ENCODE measurements around the gene CCDC182.

The CCDC182 gene

DNA sequence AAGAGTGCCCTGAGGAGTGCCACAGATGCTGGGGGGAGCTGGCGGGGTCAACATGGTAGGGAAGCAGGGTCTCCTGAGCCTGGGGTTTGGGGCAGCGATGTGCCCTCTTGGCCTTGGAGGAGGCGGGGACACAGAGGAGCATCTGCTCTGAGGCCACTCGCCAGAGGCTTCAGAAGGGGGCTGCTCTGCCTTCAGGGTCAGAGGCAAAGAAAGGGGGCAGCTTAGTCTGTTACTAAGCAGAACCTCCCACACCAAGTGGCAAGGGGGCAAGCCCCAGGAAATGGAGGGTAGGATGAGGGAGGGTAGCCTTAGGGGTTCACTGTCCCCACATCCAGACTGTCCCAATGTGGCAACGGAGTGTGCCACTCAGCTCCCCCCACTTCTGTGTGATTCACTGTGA, 18.3 kb downstream of the CCDC182 start:
- no peak for DNase-seq

DNA sequence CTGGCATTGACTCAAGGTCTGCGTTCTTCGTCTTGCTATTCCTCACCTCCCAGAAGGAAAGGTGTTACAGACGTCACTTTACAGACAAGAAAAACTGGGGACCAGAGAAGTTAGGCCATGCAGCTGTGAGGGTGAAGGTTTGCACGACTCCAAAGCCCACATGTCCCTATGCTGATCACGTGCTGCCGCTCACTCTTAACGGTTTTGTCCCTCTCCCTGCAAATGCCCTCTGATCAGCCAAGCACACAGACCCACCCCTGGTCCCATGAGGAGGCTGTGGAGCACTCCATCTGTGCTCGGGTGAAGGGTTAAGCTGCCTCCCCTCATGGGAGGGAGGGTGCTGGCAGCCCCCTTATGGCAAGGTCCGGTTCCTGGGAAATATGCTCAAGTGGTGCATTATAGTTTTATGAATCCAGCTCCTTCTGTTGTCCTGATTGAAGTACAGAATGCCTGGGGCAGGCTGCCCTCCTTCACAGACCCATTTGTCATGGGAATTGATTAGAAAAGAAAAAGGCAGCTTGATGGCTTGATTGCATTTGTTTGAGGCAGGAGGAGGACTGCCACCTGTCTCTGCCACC, 18.8 kb downstream of the CCDC182 start:
- DNase-seq: no peak

- no peak for DNase-seq
These were observed 20.4 kb downstream of the CCDC182 start for GRCh38 chr17:57724729-57725125.

GRCh38 chr17:57724026-57724728, 20.9 kb downstream of the CCDC182 start:
- no peak for DNase-seq

- DNase-seq: no peak
These were observed 21.6 kb downstream of the CCDC182 start for GRCh38 chr17:57723427-57724025.

DNA sequence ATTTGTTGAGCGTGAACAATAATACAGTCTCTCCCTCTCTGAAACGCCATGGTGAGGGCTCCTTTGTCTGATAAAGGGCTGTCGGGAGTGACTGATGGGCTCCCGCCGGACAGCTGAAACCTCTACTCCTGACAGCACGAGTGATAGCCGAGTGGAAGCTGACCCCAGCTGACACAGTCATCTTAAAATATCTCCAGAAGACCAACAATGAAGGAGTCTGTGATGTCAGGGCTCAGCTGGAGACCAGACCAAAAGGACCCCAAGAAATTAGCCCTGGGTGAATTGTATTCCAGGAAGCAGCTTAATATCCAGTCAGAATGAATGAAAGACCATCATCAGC, 22.4 kb downstream of the CCDC182 start:
- DNase-seq: no peak

DNA sequence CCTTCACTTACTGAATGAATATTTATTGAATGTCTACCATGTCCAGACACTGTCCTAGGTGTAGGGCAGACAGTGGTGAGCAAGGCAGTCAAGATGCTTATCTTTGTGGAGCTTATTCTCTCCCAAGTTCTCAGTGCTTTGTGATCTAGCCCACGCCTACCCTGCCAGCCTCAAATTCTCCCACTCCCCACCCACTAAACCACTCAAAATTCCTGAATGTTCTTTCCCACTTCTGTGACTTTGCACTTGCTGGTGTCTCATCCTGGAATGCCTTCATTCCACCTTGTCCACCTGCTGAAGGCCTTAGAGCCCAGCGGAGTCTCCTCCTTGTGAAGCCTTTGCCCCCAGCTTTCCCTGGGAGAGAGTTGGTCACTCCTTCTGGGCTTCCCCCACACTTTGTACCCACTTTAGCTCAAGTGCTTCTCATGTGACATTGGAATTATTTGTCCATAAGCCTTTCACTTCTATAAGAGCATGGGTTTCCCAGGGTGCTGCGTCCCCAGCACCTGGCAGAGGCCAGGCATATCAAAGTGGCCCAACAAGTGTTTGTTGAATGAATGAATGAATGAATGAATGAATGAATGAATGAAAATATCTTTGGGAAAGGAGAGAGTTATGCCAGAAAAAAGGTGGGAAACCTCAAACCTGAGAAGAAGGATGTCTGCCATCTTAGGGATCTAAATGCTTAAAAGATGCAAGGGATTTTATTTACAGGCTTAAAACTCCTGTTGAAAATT, 23.0 kb downstream of the CCDC182 start:
- no peak for DNase-seq

GRCh38 chr17:57720386-57721035, 24.6 kb downstream of the CCDC182 start:
- DNase-seq: no peak

DNA sequence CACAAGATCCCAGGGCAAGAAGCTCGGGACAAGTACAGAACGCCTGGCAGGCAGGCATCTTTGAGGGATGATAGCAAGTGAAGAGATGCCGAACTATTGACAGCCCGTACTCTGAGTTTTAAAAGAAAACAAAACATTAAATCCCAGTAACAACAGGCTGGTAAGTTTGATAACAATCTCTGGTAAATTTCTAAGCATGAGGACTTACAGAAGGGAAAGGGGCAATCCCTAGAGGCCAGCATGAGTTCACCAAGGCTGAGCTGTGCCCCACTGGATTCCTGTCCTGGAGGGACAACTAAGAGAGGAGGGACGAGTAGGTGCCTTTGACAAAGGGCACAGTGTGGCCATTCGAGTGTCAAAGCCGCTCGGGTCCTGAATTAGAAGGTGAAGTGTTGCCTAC, 26.2 kb downstream of the CCDC182 start:
- DNase-seq: no peak

DNA sequence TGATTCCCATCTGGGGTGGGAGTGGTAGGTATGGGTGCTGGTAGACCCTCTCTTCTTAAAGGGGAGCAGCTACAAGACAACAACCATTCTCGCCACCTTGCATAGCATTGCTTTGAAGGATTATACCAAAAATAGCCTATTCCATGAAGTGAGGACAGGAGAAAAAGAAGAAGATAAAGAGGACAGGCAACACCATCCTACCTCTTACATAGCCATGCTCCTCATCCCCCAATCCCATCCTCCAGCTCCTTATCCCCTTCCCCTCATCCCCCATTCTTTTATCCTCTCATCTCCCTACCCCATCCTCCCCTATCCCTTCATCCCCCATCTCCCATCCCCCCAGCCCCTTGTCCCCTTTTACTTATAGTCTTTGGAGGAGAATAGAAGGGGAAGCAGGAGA, 29.1 kb downstream of the CCDC182 start:
- no peak for DNase-seq

GRCh38 chr17:57714665-57715180, 30.4 kb downstream of the CCDC182 start:
- no peak for DNase-seq

- DNase-seq: no peak
These were observed 32.0 kb downstream of the CCDC182 start for GRCh38 chr17:57713140-57713539.

- no peak for DNase-seq
These were observed 36.7 kb downstream of the CCDC182 start for GRCh38 chr17:57708410-57708809.

DNA sequence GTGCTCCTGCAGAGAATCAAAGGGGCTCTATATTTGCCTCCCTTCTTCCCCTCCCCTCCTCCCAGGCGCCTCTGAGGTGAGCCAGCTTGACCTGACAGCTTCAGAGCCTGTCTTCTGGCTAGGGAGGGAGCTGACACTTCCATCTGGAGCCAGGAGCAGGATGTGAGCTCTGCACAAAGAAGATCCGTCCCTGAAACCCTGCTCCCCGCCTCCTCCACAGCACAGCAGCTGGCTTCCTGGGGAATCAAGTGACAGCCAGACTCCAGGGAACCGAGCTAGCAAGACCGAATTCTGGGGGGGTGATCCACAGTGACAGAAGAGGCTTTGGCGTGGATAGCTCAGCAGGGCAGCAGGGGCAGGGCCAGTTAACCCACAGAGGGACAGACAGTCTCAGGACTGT, 37.2 kb downstream of the CCDC182 start:
- DNase-seq: no peak

DNA sequence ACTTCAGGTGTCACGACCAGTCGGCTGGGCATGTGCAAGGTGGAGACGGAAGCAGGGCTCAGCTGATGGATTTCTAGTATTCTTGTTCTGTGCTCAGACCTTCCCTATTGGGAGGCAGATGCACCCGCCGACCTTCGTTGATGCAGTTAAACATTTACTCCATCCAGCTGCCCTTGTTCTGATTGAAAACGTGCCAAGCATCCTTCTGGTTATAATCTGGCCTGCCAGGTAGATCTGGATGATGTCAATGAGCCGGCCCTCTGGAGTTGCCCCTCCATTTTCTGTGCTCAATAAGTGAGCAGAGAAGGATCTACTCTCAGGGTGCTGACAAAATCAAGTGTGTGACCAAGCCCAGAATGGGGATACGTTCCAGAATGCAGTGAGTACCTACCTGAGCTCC, 38.3 kb downstream of the CCDC182 start:
- DNase-seq: no peak

DNA sequence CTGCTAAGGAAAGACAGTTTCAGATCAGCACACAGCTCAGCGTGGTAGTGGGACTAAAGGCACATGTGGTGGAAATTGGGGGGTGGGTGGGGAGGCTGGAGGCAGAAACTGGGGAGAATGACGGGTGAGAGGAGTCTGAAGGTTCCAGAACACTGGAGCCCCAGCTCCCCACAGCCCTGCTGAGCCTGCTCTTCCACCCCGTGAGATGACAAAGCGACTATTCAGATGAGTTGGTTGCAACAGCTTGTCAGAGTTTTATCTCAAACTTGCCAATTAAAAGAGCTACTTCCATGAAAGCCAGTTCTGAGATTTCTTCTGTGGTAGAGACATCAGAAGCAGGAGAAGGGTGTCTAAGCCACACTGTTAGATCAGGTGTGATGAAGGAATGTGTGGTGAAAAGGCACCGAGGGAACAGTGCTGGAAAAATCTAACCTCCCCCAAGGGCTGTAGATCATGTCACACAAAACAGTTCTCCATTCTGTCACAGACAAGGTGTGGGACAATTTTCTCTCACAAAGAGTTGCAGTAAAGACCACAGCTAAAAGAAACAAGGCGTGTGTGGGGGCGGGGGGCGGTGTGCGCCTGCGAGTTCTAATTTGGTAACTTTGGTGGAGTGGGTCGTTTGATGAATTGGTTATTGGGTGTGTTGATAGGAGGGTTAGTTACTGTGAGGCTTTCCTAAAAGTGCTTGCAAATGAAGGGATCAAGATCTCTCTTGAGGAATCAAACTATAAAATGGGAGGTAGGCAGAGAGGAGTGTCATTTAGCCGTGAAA, 39.0 kb downstream of the CCDC182 start:
- no peak for DNase-seq

DNA sequence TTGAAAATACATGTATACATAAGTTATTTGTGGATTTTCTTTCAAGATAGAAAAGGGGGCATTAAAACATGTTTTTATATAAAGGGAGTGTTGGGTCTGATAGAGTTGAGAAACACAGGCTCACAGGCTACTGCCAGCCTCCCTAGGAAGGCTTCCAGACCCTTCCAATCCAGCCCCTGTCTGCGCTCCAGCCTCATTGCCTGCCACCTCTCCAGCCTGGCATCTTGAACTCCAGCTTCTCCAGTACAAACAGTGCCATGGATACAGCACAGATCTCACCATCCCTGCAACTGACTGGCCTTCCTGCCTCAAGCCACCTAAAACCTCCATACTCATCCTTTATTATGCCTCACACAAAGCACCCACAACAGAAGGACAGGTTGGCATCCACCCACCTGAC, 40.7 kb downstream of the CCDC182 start:
- no peak for DNase-seq

DNA sequence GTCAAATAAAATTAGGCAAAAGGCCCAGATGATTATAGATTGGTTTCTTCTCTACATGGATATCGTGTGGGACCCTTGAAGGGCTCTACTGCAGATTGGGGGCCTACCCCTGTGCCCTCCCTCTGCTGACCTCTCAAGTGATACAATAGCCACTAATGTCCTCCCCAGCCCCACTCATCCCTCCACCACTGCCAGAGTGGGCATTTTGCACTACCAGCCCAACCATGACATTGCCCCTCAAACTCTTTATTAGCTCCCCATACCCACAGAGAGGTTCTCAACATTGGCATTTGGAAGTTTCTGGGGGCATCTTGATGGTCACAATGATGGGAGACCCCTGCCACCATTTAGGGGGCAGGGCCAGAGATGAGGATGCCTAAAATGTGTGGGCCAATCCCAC, 41.8 kb downstream of the CCDC182 start:
- no peak for DNase-seq

DNA sequence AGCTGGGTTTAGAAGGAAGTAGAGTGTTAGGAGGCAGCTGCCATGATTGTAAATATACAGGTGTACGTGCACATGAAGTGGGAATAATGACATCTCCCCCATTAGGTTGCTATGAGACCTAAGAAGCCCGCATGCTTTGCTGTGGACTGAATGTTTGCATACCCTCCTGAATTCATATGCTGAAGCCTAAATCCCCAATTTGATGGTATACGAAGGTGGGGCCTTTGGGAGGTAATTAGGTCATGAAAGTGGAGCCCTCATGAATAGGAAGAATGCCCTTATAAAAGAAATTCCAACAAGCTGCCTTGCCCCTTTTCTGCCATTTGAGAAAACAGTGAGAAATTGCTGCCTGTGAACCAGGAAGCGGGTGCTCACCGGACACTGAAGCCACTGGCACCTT, 44.0 kb downstream of the CCDC182 start:
- no peak for DNase-seq

- DNase-seq: no peak
These were observed 45.3 kb downstream of the CCDC182 start for GRCh38 chr17:57699751-57700219.

- DNase-seq: no peak
These were observed 47.0 kb downstream of the CCDC182 start for GRCh38 chr17:57697891-57698711.
